Measurements from ENCODE around the gene CLDN24.

The CLDN24 gene

DNA sequence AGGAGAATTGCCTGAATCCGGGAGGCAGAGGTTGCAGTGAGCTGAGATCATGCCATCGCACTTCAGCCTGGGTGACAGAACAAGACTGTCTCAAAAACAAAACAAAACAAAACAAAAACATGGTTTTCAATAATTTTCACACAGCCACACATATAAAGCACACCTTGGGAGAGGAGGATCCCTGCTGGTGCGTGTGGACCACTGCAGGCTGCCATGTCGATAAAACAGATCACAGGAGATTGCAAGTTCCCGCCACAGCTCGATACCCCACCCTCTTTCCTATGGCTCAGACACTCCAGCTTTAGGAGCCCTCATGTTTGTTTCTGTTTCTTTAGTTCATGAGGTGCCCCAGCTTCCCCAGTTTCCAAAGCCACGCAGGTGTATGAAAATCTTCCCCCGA lies 31.3 kb upstream of the CLDN24 start:
- DNase-seq (ENCODE audit: low read depth), result no peak
- TF ChIP-seq CTCF (IDR thresholded peaks at IDR 0.05; ENCODE audit: low read depth, low read length, missing control alignments), result no peak

GRCh38 chr4:183352546-183352945 lies 30.3 kb upstream of the CLDN24 start:
- no peak for DNase-seq (ENCODE audit: low read depth)
- no peak for TF ChIP-seq CTCF (IDR thresholded peaks at IDR 0.05; ENCODE audit: low read depth, low read length, missing control alignments)
- no peak overlapping the region for H3K4me3 ChIP-seq (ENCODE audit: low read depth, low read length)

More for the DNA sequence above, 31.3 kb upstream of the CLDN24 start:
- H3K4me3 ChIP-seq (ENCODE audit: low read depth, low read length), result no peak overlapping the region

DNA sequence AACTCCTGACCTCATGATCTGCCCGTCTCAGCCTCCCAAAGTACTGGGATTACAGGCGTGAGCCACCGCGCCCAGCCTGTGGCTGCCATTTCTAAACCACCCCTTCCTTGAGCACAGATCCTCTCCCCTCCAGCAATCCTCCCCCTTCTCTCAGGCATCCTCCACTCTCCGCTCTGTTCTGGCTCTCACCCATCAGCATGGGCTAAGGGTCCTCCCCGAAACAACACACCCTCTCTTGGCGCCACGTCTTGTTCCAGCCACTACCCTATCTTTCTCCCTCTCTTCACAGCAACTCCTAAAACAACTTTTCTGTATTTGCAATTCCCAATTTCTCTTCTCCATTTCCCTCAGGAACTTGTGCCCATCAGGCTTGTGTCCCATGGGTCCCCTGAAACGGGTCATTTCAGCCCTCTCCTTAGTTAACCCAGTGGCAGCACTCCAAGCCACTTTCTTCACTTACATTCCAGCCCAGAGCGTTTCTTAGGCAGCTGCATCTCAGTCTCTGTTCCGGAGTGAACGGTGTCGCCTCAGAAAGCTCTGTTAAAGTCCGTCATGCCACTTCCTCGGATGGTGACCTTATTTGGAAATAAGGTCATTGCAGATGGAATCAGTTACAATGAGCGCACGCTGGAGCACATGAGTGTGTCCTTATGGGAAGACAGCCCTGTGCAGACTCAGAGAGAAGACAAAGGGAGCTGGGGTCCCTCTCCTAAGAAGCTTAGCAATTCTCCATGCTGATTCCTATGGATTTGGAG lies 28.3 kb upstream of the CLDN24 start:
- no peak for TF ChIP-seq CTCF (IDR thresholded peaks at IDR 0.05; ENCODE audit: low read depth, low read length, missing control alignments)
- DNase-seq (ENCODE audit: low read depth), result no peak
- H3K4me3 ChIP-seq (ENCODE audit: low read depth, low read length), result no peak overlapping the region

GRCh38 chr4:183349673-183350072 lies 27.4 kb upstream of the CLDN24 start:
- no peak for TF ChIP-seq CTCF (IDR thresholded peaks at IDR 0.05; ENCODE audit: low read depth, low read length, missing control alignments)
- DNase-seq (ENCODE audit: low read depth), result no peak
- no peak overlapping the region for H3K4me3 ChIP-seq (ENCODE audit: low read depth, low read length)

GRCh38 chr4:183348706-183349659 lies 26.8 kb upstream of the CLDN24 start:
- no peak for TF ChIP-seq CTCF (IDR thresholded peaks at IDR 0.05; ENCODE audit: low read depth, low read length, missing control alignments)
- H3K4me3 ChIP-seq (ENCODE audit: low read depth, low read length), result no peak overlapping the region
- no peak for DNase-seq (ENCODE audit: low read depth)

DNA sequence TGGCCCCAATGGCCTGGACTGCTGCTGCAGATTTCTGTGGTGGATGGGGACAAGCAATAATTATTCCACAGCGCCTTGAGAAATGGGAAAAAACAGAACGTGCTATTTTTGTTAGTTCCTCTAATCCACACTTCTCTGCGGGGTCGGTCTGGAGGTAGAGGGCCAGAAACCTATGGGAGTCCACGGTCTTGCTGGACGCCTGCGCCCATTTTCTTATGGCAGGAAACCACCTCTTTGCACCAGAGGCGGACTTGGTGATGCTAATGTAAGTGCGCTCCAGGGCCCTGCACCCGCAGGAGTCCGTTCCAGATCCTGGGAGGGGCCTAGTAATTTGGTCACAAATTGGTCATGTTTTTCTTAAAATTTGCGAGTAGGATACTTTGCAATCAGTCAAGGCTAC lies 25.9 kb upstream of the CLDN24 start:
- DNase-seq (ENCODE audit: low read depth), result no peak
- no peak for TF ChIP-seq CTCF (IDR thresholded peaks at IDR 0.05; ENCODE audit: low read depth, low read length, missing control alignments)
- no peak overlapping the region for H3K4me3 ChIP-seq (ENCODE audit: low read depth, low read length)
